ENCODE measurements around the gene DENND1A.

The DENND1A gene

GRCh38 chr9:123795336-123795735 lies 134.6 kb downstream of the DENND1A start:
- TF ChIP-seq TAF1 (IDR thresholded peaks at IDR 0.05; ENCODE audit: borderline replicate concordance, insufficient read depth, low read length) (no peak), SIN3A (IDR thresholded peaks at IDR 0.05; ENCODE audit: borderline replicate concordance, insufficient read depth, low read length) (no peak), REST (IDR thresholded peaks at IDR 0.05; ENCODE audit: insufficient read depth in 1 of 2, low read depth in 2 of 2, low read length in 2 of 2) (no peak), FOXP2 (optimal IDR thresholded peaks at IDR 0.05; ENCODE audit: borderline replicate concordance, extremely low read depth, extremely low read length, insufficient read depth) (no peak), POLR2AphosphoS5 (IDR thresholded peaks at IDR 0.05; ENCODE audit: low read depth, low read length) (no peak)

- TF ChIP-seq FOXP2 (optimal IDR thresholded peaks at IDR 0.05; ENCODE audit: borderline replicate concordance, extremely low read depth, extremely low read length, insufficient read depth) (no peak), REST (IDR thresholded peaks at IDR 0.05; ENCODE audit: insufficient read depth in 1 of 2, low read depth in 2 of 2, low read length in 2 of 2) (no peak), SIN3A (IDR thresholded peaks at IDR 0.05; ENCODE audit: borderline replicate concordance, insufficient read depth, low read length) (no peak), TAF1 (IDR thresholded peaks at IDR 0.05; ENCODE audit: borderline replicate concordance, insufficient read depth, low read length) (no peak), POLR2AphosphoS5 (IDR thresholded peaks at IDR 0.05; ENCODE audit: low read depth, low read length) (no peak)
Observed at GRCh38 chr9:123792501-123792900, 137.4 kb downstream of the DENND1A start.

GRCh38 chr9:123789554-123790292 lies 140.2 kb downstream of the DENND1A start:
- no peak for TF ChIP-seq POLR2AphosphoS5 (IDR thresholded peaks at IDR 0.05; ENCODE audit: low read depth, low read length)
- TF ChIP-seq SIN3A (IDR thresholded peaks at IDR 0.05; ENCODE audit: borderline replicate concordance, insufficient read depth, low read length), result no peak
- no peak for TF ChIP-seq TAF1 (IDR thresholded peaks at IDR 0.05; ENCODE audit: borderline replicate concordance, insufficient read depth, low read length)
- no peak for TF ChIP-seq REST (IDR thresholded peaks at IDR 0.05; ENCODE audit: insufficient read depth in 1 of 2, low read depth in 2 of 2, low read length in 2 of 2)
- TF ChIP-seq FOXP2 (optimal IDR thresholded peaks at IDR 0.05; ENCODE audit: borderline replicate concordance, extremely low read depth, extremely low read length, insufficient read depth), result no peak

- TF ChIP-seq FOXP2 (optimal IDR thresholded peaks at IDR 0.05; ENCODE audit: borderline replicate concordance, extremely low read depth, extremely low read length, insufficient read depth) (no peak), SIN3A (IDR thresholded peaks at IDR 0.05; ENCODE audit: borderline replicate concordance, insufficient read depth, low read length) (no peak), REST (IDR thresholded peaks at IDR 0.05; ENCODE audit: insufficient read depth in 1 of 2, low read depth in 2 of 2, low read length in 2 of 2) (no peak), TAF1 (IDR thresholded peaks at IDR 0.05; ENCODE audit: borderline replicate concordance, insufficient read depth, low read length) (no peak), POLR2AphosphoS5 (IDR thresholded peaks at IDR 0.05; ENCODE audit: low read depth, low read length) (no peak)
Observed at GRCh38 chr9:123787416-123787815, 142.5 kb downstream of the DENND1A start.

Measured in PFSK-1 (cell line).